Measurements from ENCODE around the gene SH3PXD2A.

DNA sequence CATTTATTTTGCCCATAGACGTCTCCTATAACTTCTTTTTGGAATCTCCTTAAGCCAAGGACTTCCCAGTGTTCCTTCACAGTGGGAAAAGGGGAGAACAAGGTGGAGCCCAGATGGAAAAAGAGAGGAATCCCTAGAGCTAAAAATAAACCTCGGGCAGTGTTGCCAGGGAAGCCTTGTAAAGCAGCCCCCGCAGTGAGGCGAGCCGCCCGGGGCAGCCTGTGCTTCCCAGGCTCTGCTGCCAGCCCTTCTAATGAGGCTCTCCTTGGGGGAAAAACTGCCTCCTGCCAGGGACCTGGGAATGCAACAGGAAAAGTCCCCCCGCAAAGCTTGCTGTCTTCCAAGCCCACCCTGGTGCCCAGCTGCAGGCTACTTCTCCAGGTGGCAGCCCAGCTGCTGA is 71.7 kb downstream of the SH3PXD2A start:
- TF ChIP-seq, protein P1, sequence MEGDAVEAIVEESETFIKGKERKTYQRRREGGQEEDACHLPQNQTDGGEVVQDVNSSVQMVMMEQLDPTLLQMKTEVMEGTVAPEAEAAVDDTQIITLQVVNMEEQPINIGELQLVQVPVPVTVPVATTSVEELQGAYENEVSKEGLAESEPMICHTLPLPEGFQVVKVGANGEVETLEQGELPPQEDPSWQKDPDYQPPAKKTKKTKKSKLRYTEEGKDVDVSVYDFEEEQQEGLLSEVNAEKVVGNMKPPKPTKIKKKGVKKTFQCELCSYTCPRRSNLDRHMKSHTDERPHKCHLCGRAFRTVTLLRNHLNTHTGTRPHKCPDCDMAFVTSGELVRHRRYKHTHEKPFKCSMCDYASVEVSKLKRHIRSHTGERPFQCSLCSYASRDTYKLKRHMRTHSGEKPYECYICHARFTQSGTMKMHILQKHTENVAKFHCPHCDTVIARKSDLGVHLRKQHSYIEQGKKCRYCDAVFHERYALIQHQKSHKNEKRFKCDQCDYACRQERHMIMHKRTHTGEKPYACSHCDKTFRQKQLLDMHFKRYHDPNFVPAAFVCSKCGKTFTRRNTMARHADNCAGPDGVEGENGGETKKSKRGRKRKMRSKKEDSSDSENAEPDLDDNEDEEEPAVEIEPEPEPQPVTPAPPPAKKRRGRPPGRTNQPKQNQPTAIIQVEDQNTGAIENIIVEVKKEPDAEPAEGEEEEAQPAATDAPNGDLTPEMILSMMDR (IDR thresholded peaks at IDR 0.05): no peak
- TF ChIP-seq POLR2A (IDR thresholded peaks at IDR 0.05): no peak
